SKM-1 treated with dmso at 0.1 percent for 144 hours (cell line): ENCODE results near the gene ARHGDIB.

Experiments used
- DNase-seq: peaks from one replicate; lab custom pipeline; 2025; ENCODE audit not compliant: unreplicated experiment; lab: John Stamatoyannopoulos, UW

The ARHGDIB gene

GRCh38 chr12:14961466-14962152, at the start of gene ARHGDIB:
Gene ARHGDIB (minus strand): TSS chr12:14961601. CDS start chr12:14950712, 10,889 bp downstream.
- DNase-seq: peak; percentile 84

GRCh38 chr12:15011162-15011561, 49.8 kb upstream of the ARHGDIB start:
- no peak for DNase-seq

GRCh38 chr12:15007551-15007950, 46.1 kb upstream of the ARHGDIB start:
- DNase-seq: no peak

- DNase-seq: no peak
These were observed 43.7 kb upstream of the ARHGDIB start for GRCh38 chr12:15005064-15005463.

- no peak for DNase-seq
These were observed 43.0 kb upstream of the ARHGDIB start for GRCh38 chr12:15004421-15004820.

- no peak for DNase-seq
These were observed 40.5 kb upstream of the ARHGDIB start for GRCh38 chr12:15001733-15002382.

GRCh38 chr12:15000575-15000974, 39.2 kb upstream of the ARHGDIB start:
- no peak for DNase-seq

GRCh38 chr12:14999695-15000365, 38.4 kb upstream of the ARHGDIB start:
- DNase-seq: no peak

GRCh38 chr12:14999021-14999694, 37.8 kb upstream of the ARHGDIB start:
- no peak for DNase-seq

GRCh38 chr12:14997998-14998397, 36.6 kb upstream of the ARHGDIB start:
- DNase-seq: no peak

- no peak for DNase-seq
These were observed 34.4 kb upstream of the ARHGDIB start for GRCh38 chr12:14995583-14996425.

- no peak for DNase-seq
These were observed 33.2 kb upstream of the ARHGDIB start for GRCh38 chr12:14994610-14995009.

- no peak for DNase-seq
These were observed 32.3 kb upstream of the ARHGDIB start for GRCh38 chr12:14993537-14994266.

- DNase-seq: no peak
These were observed 31.7 kb upstream of the ARHGDIB start for GRCh38 chr12:14993117-14993516.

GRCh38 chr12:14992673-14993072, 31.3 kb upstream of the ARHGDIB start:
- no peak for DNase-seq

GRCh38 chr12:14991069-14991468, 29.7 kb upstream of the ARHGDIB start:
- DNase-seq: no peak

GRCh38 chr12:14989790-14990189, 28.4 kb upstream of the ARHGDIB start:
- no peak for DNase-seq

- DNase-seq: no peak
These were observed 26.6 kb upstream of the ARHGDIB start for GRCh38 chr12:14988035-14988434.

- no peak for DNase-seq
These were observed 25.0 kb upstream of the ARHGDIB start for GRCh38 chr12:14986449-14986848.

- no peak for DNase-seq
These were observed 23.4 kb upstream of the ARHGDIB start for GRCh38 chr12:14984766-14985285.
